HG02798 (cell line): ENCODE data around the gene ZNF468.
"Not testable (repeated sequence)": the region's sequence is repeated elsewhere in the genome, so short reads cannot be mapped to it uniquely, and the experiment has no call there.

Experiments
- ATAC-seq: cut with Tn5 transposase; IDR thresholded peaks from one replicate; pipeline ENCODE4 v1.9.1; 2021; ENCODE audit warnings: mild to moderate bottlenecking; ENCODE audit not compliant: unreplicated experiment, poor library complexity

ZNF468 gene

DNA sequence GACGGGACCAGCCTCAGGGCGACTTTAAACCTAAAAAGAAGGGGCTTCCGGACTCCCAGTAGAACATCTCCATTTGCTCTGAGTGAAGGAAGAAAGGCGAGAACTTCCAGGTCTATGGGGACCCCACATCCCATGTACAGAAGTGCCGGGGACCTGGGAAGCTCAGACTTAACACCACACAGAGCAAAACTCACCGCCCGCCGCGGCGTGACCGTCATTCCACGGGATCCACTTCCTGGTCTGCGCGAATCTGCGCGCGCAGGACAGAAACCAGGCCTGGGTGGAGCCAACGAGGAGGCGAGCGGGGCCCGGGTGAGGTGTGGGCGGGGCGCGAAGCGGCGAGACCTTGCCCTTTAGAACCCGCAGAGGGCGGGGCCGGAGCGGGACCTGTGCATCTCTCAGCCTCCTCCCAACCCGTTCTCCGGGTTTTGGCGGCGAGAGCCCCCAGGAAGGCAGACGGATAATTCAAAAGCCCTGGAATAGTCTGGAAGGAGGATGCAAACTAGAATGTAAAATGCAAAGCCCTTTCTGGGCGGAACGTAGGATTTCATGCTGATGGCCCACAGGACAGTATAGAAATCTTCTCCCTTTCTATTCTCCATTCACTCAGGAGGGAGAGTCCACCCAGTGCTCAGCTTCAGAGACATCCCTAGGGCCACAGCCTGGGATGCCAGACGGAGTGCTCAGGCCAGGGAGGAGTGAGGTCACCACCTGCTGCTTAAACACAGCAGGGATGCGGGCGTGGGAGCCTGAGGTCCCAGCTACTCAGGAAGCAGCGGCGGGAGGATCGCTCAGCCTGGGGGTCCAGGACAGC is at the start of gene ZNF468:
Gene ZNF468 (minus strand): TSS at position 242 of the 814 bp plus-strand sequence. CDS start 3,347 bp downstream, outside the sequence.
- peak; percentile 98 for ATAC-seq

DNA sequence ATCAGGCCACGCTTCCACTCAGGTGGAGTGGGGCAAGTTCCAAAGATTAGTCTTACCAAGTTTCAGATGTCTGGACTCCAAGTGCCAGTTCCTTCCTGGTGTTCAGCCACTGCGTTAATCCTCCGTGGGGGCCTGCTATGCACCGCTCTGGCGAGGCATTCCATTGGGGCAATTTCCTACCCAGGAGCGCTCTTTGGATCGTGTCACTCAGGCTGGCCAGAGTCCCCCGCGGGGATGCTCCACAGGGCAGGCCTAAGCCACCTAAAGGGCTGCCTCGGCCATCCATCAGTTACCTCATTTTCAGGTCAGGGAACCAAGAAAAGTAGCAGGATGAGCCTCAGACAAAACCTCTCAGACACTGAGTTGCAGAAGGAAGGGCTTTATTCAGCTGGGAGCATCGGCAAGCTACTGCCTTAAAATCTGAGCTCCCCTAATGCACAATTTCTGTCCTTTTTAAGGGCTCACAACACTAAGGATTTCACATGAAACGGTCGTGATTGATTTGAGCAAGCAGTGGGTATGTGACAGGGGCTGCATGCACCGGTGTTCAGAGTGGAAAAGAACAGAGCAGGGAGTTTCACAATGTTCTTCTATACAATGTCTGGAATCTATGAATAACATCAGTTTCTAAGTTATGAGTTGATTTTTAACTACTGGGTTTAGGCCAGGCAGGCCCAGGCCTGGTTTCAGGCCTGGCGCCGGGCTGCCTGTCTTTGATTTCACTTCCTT is 46.8 kb upstream of the ZNF468 start:
- not testable (repeated sequence) for ATAC-seq

DNA sequence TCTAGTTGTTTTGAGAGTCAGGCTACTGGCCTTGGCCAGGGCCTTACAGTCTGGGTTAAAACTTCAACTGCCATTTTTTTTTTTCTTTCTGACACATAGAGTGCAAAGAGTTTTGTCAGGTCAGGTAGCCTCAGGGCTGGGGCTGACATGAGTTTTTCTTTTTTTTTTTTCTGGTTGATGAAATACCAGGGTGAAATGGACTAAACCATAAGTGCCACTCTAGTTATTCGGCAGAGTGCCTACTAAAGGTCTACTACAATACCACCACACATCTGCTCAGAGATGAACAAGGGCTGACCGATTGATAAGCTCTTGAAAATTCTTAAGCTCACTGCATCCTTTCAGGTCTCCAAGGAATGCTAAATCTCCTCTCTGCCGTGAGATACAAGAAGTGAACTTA is 44.4 kb upstream of the ZNF468 start:
- ATAC-seq = no peak

DNA sequence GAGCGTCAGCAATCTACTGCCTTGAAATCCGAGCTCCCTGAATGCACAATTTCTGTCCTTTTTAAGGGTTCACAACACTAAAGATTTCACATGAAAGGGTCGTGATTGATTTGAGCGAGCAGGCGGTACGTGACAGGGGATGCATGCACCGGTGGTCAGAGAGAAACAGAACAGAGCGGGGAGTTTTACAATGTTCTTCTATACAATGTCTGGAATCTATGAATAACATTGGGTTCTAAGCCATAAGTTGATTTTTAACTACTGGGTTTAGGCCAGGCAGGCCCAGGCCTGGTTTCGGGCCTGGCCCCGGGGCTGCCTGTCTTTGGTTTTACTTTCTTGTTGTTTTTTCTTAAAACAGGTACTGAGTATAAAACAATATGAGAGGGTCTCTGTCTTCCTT is 41.2 kb upstream of the ZNF468 start:
- not testable (repeated sequence) for ATAC-seq

DNA sequence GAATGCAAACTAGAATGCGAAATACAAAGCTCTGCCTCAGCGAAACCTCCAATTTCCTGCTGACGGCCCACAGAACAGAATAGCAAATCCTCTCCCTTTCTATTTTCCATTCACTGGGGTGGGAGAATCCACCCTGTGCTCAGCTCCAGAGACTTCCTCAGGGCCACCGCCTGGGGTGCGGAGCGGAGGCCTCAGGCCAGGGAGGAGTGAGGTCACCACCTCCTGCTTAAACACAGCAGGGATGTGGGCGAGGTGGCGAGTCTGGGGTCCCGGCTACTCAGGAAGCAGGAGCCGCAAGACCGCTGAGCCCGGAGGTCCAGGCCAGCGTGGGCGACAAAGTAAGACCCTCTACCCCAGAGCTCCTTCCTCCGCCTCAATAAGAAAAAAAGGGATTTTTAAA is 40.7 kb upstream of the ZNF468 start:
- ATAC-seq = no peak

DNA sequence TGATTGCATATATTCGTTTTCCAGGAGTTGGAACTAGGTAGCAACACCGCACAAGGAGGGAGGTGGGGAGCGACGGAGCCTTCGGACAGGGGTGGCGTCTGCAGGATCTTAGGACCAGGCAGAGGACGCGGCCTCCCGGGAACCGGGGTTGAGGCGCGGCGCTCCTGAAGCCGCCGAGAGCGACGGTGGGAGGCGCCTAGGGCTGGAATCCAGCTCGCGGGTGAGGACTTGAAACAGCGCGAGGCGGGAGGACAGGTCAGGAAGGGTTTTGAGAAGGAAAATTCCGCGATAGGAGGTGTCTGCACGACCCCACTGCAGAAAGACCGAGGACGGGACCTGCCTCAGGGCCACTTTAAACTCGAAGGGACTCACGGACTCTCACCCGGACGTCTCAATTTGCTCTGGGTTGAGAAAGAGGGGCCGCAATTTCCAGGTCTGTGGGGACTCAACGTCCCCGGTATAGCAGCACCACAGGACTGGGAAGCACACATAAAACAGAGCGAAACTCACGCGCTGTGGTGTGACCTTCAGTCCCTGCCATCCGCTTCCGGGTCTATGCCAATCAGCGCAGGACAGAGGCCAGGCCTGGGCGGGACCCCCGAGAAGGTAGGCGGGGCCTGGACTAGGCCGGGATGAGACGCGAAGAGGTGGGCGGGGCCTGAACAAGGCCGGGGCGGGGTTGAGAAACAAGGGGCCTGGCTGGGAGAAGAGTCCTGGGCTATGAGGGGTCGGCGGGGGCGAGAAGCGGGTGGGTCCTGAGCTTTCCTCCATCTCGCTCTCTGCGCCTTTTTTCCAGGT is 39.9 kb upstream of the ZNF468 start, which contains the start of gene ZNF320:
Gene ZNF320 (minus strand): TSS at position 498 of the 798 bp plus-strand sequence. CDS start 7,380 bp downstream, outside the sequence.
- peak; percentile 99 for ATAC-seq

DNA sequence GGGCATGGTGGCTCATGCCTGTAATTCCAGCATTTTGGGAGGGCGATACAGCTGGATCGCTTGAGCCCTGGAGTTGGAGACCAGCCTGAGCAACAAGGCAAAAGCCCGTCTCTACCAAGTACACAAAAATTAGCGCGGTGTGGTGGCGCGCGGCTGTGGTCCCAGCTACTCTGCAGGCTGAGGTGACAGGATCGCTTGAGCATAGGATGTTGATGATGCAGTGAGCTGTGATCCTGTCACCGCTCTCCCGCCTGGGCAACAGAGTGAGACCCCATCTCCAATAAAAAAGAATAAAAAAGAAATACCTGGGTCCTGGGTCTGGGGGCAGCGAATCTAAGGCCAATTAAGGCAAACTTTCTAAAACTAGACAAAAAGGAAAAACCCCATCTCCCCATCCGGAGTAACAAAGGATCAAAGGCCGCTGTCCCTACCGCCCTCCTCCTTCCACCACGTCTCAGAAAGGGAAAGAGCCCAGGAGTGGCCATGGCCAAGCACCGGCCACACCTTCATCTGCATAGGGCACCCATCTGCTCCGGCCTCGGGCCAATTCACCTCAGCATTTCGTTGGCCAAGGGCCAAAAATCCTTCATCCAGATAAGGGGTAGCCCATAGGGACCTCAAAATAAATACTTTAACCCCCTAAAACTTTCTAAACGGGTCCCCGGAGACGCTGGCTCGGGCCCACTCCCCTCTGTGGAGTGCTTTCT is 39.2 kb upstream of the ZNF468 start:
- ATAC-seq = no peak

DNA sequence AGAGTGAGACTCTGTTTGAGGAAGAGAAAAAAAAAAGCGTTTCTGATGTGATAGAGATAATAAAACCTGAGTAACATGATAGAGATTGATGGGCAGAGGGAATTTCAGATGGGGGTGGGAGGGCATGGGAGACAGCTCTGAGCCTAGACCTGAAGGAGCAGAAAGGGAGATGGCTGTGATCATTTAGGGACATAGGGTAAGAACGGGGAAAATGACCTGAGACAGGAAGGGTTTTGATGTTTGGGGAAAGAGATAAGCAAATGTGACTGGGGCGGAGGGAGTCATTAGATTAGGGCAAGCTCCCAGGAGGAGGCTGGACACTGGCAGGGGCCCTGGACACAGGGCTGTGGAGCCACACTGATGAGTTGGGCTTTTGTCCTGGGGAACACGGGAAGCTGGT is 33.9 kb upstream of the ZNF468 start:
- no peak for ATAC-seq

DNA sequence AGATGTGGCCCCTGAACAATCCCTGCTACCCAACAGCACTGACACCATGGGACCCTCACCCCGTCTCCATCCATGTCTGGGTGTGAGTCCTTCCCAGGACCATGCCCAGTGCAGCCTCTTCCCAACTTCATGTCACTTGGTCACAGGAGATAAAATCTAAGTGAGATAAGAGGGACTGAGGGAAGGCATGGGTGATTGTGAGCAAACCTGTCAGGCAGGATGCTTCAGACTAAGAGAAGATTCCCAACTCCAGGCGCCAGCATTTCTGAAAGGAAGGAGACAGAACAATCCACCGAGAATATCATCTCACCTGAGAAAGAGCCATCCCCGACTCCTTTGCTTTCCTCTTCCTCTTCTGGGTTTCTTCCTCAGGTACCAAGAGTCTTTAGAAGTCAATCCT is 32.5 kb upstream of the ZNF468 start:
- no peak for ATAC-seq

DNA sequence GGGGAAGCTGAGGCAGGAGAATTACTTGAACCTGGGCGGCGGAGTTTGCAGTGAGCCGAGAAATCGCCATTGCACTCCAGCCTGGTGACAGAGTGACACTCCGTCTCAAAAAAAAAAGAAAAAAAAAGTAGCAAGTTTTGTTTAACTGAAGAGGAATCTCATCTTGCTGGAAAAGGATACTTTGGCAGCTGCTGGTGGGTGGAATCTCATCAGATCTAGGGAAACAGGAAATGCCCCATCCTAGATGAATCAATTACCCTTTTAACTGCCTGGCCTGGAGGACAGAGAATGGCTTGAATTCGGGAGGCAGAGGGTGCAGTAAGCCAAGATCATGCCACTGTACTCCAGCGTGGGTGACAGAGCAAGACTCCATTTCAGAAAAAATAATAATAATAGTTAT is 31.7 kb upstream of the ZNF468 start:
- ATAC-seq = no peak

DNA sequence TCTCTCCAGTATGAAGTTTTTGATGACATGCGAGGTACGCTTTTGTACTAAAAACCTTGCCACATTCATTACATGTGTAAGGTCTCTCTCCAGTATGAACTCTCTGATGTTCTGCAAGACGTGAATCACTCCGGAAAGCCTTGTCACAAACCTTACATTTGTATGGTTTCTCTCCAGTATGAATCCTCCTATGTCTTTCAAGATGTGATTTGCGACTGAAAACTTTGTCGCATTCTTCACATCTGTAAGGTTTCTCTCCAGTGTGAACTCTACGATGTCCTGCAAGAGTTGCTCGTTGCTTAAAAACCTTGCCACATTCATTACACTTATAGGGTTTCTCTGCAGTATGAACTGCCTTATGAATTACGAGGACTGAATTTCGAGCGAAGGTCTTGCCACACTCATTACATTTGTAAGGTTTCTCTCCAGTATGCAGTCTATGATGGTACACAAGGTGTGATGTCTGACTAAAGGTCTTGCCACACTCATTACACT is 23.5 kb upstream of the ZNF468 start:
- ATAC-seq = no peak

DNA sequence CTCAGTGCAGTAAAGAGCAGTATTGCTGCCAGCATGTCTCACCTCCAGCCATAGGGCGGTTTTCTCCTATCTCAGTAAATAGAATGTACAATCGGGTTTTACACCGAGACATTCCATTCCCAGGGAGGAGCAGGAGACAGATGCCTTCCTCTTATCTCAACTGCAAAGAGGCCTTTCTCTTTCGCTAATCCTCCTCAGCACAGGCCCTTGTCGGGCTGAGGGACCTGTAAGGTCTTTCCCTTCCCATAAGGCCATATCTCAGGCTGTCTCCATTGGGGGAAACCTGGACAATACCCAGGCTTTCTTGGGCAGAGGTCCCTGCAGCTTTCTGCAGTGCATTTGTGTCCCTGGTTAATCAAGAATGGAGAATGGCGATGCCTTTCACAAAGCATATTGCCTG is 15.6 kb upstream of the ZNF468 start:
- ATAC-seq = not testable (repeated sequence)

DNA sequence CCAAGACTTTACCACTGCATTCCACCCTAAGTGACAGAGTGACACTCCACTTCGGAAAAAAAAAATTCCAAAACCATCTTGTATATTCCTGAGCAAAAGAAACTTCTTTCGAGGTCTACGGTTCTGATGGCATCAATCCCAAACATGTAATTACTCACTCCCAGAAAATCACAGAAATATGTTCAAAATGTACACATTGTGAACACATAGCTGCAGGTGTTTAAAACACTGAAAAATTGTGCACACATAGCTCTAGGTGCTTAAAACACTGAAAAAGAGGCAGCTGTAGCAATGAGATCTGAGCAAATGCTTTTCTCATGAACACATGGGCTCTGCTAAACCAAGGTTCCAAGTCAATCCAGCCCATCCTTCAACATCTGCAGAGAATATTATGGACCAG is 14.0 kb upstream of the ZNF468 start:
- no peak for ATAC-seq

DNA sequence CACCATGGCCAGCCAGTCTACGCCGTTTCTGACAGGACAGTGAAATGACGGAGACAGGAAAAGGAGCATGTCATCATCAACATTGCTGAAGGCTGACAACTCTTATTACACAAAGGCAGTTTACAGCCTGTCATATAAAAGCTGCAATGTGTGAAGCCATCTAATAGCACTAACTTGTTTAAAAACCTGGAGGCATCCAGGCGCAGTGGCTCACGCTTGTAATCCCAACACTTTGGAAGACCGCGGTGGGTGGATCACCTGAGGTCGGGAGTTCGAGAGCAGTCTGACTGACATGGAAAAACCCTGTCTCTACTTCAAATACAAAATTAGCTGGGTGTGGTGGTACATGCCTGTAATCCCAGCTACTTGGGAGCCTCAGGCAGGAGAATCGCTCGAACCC is 10.6 kb upstream of the ZNF468 start:
- ATAC-seq = not testable (repeated sequence)

DNA sequence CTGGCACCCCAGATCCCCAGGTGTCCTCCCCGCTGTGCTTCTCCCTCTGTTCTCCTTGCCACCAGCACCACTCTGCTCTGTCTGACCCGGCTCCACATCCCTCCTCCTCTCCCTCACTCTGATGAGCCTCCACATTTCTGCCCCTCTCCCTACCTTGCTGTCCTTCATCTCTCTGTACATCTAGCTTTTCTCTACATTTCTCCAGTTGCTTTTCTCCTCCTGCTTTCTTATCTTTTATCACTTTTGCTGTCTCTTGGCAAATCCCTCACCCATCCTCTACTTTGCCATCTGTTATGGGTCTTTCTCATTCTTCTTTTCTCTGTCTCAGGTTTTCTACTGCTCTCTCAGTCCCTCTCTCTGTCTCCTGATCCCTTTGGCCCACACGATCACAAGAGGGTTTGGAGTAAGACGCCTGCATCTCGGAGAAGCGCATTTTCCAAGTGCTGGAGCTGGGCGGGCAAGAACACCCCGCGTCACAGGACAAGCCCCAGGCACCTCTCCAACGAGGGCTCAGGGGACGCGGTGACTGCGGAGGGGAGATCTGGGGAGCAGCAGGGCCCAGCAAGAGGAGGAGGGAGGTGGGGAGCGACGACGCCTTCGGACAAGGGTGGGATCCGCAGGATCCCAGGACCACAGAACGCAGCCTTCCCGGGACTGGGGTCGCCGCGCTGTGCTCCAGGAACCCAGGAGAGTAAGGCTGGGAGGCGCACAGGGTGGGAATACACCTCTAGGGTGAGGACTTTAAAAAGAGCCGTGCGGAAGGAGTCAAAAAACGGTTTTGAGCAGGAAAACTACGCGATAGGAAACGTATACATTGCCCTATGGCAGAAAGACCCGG is 660 bp downstream of the ZNF468 start:
- ATAC-seq = peak; percentile 3

DNA sequence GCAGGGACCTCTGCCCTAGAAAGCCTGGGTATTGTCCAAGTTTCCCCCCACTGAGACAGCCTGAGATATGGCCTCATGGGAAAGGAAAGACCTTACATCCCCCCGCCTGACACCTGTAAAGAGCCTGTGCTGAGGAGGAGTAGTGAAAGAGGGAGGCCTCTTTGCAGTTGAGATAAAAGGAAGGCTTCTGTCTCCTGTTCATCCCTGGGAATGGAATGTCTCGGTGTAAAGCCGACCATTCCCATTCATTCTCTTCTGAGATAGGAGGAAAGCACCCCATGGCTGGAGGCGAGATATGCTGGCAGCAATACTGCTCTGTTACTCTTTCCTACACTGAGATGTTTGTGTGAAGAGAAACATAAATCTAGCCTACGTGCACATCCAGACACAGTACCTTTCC is 10.1 kb downstream of the ZNF468 start:
- not testable (repeated sequence) for ATAC-seq

DNA sequence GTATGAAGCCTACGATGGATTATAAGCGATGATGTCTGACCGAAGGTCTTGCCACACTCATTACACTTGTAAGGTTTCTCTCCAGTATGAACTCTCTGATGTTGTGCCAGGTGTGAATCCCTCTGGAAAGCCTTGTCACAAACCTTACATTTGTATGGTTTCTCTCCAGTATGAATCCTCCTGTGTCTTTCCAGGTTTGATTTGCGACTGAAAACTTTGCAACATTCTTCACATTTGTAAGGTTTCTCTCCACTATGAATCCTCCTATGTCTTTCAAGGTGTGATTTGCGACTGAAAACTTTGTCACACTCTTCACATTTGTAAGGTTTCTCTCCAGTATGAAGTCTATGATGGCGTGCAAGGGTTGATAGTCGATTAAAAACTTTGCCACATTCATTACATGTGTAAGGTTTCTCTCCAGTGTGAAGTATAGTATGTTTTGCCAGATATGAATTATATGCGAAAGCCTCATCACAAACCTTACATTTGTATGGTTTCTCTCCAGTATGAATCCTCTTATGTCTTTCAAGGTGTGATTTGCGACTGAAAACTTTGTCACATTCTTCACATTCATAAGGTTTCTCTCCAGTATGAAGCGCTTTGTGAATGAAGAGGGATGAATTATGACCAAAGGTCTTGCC is 16.5 kb downstream of the ZNF468 start:
- ATAC-seq = not testable (repeated sequence)

DNA sequence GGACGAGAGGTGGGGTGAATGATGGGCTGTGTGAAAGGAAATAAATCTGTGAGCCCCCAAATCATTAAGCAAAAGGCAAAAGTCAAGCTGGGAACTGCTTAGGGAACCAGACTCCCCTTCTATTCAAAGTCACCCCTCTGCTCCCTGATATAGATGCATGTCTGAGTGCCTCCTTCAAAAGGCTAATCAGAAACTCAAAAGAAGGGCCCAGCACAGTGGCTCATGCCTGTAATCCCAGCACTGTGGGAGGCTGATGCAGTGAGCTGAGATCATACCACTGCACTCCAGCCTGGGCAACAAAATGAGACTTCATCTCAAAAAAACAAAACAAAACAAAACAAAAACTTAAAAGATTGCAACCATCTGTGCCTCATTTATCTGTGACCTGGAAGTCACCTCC is 23.1 kb downstream of the ZNF468 start:
- not testable (repeated sequence) for ATAC-seq

DNA sequence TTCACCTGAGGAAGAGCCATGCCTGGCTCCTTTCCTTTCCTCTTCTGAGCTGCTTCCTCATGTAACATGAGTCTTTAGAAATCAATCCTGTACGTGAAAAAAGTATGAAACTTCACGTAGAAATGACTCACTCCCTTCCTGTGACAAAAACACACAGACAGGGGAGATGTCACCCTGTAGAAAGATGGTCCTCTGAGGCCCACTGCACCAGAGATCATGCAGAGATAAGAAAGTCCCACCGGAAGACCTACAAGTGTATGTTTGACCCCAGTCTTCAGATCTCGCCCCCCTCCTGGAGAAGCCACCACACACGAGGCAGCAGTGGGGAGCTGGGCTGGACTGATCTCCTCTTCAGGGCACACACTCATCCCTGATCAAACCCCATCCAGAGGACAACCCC is 23.9 kb downstream of the ZNF468 start:
- ATAC-seq = not testable (repeated sequence)
